ENCODE results near the gene WDR81.

- TF ChIP-seq CTCF (IDR thresholded peaks at IDR 0.05), result no peak
- TF ChIP-seq EP300 (IDR thresholded peaks at IDR 0.05), result no peak
- TF ChIP-seq POLR2A (IDR thresholded peaks at IDR 0.05), result no peak
- TF ChIP-seq POLR2AphosphoS5 (IDR thresholded peaks at IDR 0.05), result no peak
These were observed 11.2 kb upstream of the WDR81 start for GRCh38 chr17:1713160-1713877.

All from stomach (tissue), 4 donors.